Hepatocyte (in vitro differentiated cells): Measurements from ENCODE around the gene ATOX1.

Source experiments
- CTCF ChIP-seq: fragments of 200-600 bp; sonication (generic); IDR thresholded peaks from 2 replicates; pipeline ENCODE4 v1.5.1; 2016; ENCODE audit warnings: antibody characterized with exemption, mild to moderate bottlenecking; ENCODE audit not compliant: poor library complexity
- EZH2 ChIP-seq: fragments of 200-600 bp; sonication (generic); IDR thresholded peaks from 2 replicates; pipeline ENCODE4 v1.6.1; 2016; ENCODE audit warnings: antibody characterized with exemption, mild to moderate bottlenecking, borderline replicate concordance

- TF ChIP-seq CTCF (no peak), EZH2 (no peak)
Measured at GRCh38 chr5:151755383-151755782, 3.0 kb downstream of the ATOX1 start.
